RWPE1 (cell line): ENCODE results near the gene DACH2.
"Not testable (repeated sequence)": the region's sequence is repeated elsewhere in the genome, so short reads cannot be mapped to it uniquely, and the experiment has no call there.

Experiments used
- CTCF ChIA-PET: fragments of 350-600 bp; sonication (Branson Sonifier 250); formaldehyde crosslinking; extraction: SDS; loops from one replicate; lab custom pipeline; 2021; lab: Yijun Ruan, JAX
- POLR2A ChIA-PET: fragments of 400-600 bp; formaldehyde crosslinking; extraction: SDS; loops from one replicate; lab custom pipeline; 2020; ENCODE audit warnings: antibody characterized with exemption; ENCODE audit not compliant: low non-redundant PET; lab: Yijun Ruan, JAX
- DNase-seq: peaks from one replicate; pipeline ENCODE4 v3.0.0; 2012; ENCODE audit warnings: low spot score
- H3K27ac ChIP-seq: fragments of 450-650 bp; 2 replicates; pipeline ENCODE4 v1.5.1; 2017
- TF ChIP-seq, protein P1 (sequence below): fragments of 450-650 bp; conservative IDR thresholded peaks from 2 replicates; pipeline ENCODE4 v1.5.1; 2017; ENCODE audit warnings: low read depth, mild to moderate bottlenecking

DACH2 gene

GRCh38 chrX:86178906-86179305 is 30.7 kb downstream of the DACH2 start:
- no peak for DNase-seq
- TF ChIP-seq, protein P1, sequence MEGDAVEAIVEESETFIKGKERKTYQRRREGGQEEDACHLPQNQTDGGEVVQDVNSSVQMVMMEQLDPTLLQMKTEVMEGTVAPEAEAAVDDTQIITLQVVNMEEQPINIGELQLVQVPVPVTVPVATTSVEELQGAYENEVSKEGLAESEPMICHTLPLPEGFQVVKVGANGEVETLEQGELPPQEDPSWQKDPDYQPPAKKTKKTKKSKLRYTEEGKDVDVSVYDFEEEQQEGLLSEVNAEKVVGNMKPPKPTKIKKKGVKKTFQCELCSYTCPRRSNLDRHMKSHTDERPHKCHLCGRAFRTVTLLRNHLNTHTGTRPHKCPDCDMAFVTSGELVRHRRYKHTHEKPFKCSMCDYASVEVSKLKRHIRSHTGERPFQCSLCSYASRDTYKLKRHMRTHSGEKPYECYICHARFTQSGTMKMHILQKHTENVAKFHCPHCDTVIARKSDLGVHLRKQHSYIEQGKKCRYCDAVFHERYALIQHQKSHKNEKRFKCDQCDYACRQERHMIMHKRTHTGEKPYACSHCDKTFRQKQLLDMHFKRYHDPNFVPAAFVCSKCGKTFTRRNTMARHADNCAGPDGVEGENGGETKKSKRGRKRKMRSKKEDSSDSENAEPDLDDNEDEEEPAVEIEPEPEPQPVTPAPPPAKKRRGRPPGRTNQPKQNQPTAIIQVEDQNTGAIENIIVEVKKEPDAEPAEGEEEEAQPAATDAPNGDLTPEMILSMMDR: no peak
- ChIA-PET POLR2A (no interaction called here), CTCF (no interaction called here)
- H3K27ac ChIP-seq: no peak overlapping the region

- CTCF ChIA-PET, POLR2A ChIA-PET, DNase-seq, H3K27ac ChIP-seq: not testable (repeated sequence)
These were observed 33.1 kb downstream of the DACH2 start for GRCh38 chrX:86181325-86181724.

DNA sequence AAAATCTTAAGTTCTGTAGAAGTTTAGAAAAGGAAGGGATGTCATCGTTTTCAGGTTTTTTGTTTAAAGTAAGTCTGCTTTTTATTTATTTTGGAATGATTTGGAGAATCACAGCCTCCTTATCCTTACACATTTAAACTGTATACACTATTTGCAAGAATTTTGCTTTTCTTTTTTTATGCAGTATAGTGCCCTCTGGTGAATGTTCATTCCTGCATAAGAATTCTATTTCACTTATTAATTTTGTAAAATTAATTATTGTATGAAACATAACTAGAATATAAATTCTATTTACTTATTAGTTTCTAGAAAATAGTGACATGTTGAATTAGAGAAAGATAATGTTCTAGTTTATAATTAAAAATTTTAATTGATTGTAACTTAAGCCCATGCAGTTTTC is 44.6 kb downstream of the DACH2 start:
- CTCF ChIA-PET: no interaction called here

DNA sequence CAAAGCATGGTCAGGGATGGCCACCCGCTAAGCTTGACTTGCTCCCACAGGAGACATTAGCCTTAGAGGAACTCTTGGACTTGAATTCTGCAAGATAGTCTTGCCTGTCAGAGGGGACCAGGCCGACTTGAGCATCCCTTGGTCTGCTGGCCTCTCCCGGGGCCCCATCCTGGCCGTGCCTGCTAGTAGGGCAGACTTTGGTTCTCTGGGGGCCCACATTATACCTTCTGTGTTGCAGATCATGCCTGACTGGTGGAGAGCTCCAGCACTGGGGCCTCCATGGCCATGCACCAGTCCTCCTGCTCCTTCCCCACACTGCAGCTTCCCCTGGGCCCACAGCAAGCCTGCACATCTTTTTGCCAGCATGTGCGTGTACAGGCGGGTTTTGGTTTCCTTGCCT is 46.5 kb downstream of the DACH2 start:
- CTCF ChIA-PET: no interaction called here
- H3K27ac ChIP-seq: no peak overlapping the region
- POLR2A ChIA-PET: no interaction called here
- TF ChIP-seq, protein P1: no peak
- no peak for DNase-seq

More for the DNA sequence above, 44.6 kb downstream of the DACH2 start:
- POLR2A ChIA-PET: no interaction called here
- TF ChIP-seq, protein P1: no peak
- H3K27ac ChIP-seq: no peak overlapping the region
- DNase-seq: no peak

GRCh38 chrX:86195343-86195742 is 47.1 kb downstream of the DACH2 start:
- TF ChIP-seq, protein P1: no peak
- H3K27ac ChIP-seq: no peak overlapping the region
- no peak for DNase-seq
- ChIA-PET POLR2A (no interaction called here), CTCF (no interaction called here)

GRCh38 chrX:86197815-86198214 is 49.6 kb downstream of the DACH2 start:
- ChIA-PET POLR2A (no interaction called here), CTCF (no interaction called here)
- no peak for DNase-seq
- TF ChIP-seq, protein P1: no peak
- H3K27ac ChIP-seq: no peak overlapping the region

DNA sequence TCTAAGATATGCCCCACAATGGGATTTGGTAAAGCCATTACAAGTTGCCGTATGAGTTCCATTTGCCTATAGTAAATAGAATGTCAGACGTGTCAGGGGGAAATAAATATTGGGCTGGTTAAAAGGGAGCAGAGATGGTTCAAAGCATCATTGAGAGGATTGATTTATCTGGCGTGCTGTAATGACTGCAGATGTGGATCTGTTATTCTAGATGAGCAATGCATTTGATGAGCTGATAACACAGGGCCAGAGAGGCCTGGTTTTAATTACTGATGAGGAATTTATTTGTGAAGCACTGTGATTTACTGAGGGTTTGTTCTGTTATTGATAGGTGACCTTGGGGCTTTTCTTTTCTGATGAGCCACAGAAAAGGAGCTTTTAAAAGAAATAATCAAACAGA is 62.5 kb downstream of the DACH2 start:
- CTCF ChIA-PET: no interaction called here
- POLR2A ChIA-PET: no interaction called here
- TF ChIP-seq, protein P1: no peak
- H3K27ac ChIP-seq: no peak overlapping the region
- DNase-seq: no peak
